Right lung (tissue), 5 donors: Measurements from ENCODE around the gene ATP10A. TPM values are rescaled to one million over a fixed set of nuclear protein-coding genes. Genes with fewer than 3 reads are reported as not detected.
A peak's percentile ranks its signal among the peaks of the same experiment; 100 is the strongest.

Experiments used
- DNase-seq, 2 donors: peaks; one replicate each; pipeline ENCODE4 v3.0.0-alpha.2; 2013
- polyA plus RNA-seq, 5 donors: library from polyadenylated mRNA; unstranded; fragments of 120-200 nt; gene quantifications; one replicate each; pipeline versions ENCODE4 v1.2.1 to v1.2.3, GENCODE V29; 2013; ENCODE audit warnings: inconsistent platforms in 1 of 5, low replicate concordance in 1 of 5; ENCODE audit not compliant: insufficient read length in 5 of 5, insufficient read depth in 1 of 5

ATP10A gene
- polyA plus RNA-seq, 5 donors = 0.43 to 0.96 (median 0.82) TPM

GRCh38 chr15:25739687-25740121 lies 123.4 kb downstream of the ATP10A start:
- DNase-seq = peak in 1 of 2 donors; percentile 5

GRCh38 chr15:25738171-25738965 lies 124.8 kb downstream of the ATP10A start:
- DNase-seq = no peak

GRCh38 chr15:25737218-25737643 lies 125.9 kb downstream of the ATP10A start:
- no peak for DNase-seq

DNA sequence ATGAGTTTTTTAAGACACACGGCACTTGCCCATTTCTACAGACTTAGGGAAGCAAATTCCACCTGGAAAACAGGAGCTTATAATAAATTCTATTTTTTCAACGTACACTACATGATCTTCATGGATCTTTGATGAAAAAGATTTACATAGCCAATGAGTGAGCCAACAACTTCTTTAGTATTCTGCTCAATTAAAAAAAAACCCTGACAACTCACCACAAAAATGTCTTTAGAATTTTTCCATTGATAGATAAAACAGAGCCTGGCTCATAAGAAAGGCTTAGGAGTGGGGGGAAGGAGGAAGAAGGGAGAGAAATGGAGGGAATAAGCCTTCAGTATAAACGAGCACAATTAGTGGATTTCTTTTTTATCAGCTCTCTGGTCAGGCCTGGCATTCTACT lies 126.7 kb downstream of the ATP10A start:
- DNase-seq = no peak

- no peak for DNase-seq
Measured at GRCh38 chr15:25735550-25736384, 127.4 kb downstream of the ATP10A start.

DNA sequence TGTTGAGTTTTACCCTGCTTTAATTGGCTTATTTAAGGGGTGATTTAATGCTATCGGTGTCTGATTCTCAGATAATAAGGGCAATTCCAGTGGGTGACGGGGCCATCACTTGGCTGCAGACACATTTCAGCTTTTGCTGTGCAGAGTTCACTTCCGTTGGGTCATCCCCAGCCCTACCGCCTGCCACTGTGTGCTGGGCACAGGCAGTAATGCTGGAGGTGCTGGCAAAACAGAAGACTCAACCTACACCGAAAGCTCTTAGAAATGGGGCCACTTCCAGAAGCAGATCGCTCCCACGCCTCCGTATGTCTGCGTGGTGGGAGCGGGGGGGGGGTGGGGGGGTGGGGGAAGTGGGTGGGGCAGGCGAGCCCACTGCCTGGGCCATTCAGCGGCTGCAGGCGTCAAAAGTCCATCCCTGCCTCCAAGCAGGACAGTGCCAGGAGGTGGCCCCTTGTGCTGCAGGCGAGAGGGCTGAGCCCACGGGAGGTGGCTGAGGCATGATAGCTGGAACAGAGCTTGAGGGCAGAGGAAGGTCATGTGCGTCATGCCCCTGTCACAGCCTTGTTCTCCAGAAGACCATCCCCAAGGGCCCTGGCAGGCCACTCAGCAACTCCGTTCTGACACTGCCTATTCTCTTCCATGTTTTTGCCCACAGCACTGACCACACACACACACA lies 128.3 kb downstream of the ATP10A start:
- no peak for DNase-seq

DNA sequence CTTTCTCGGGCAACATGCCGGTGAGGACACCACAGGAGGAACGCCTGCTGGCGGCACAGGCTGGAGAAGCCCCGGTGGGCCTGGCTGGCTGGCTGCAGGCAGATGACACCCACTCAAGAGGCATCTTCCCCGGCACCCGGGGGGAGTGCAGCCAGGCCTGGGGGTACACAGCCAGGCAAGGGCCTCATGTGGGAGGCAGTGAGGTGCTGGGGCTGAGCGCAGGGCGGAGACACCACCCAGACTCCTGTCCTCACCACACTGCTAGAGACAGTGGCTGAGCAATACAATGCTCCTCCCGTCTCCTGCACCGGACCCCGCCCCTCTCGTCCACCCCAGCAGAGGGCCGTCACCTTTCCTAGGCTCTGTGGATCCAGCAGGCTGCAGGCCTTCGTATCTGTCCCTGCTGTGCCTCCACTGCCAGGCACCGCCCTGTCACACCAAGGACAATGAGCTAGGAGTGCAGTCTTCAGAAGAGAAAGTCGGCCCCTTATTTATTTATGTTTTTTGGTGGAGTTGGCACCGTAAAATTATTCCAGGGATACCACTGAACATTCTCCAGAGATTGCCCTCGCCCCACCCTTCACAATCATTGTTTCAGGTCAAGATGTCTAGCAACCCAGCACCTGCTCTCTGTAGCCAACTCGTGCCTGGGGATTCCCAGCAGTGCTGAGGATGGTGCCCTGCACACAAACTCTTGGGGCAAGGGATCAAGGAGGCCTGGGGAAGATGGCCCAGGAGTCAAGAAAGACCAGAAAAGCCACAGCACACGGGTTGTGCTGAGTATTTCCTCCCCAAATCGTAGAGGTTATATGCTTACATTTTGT lies 129.1 kb downstream of the ATP10A start:
- DNase-seq = no peak

- no peak for DNase-seq
Measured at GRCh38 chr15:25733036-25733855, 129.9 kb downstream of the ATP10A start.

GRCh38 chr15:25732191-25732590 lies 130.9 kb downstream of the ATP10A start:
- DNase-seq = no peak

- no peak for DNase-seq
Measured at GRCh38 chr15:25731411-25731810, 131.7 kb downstream of the ATP10A start.

DNA sequence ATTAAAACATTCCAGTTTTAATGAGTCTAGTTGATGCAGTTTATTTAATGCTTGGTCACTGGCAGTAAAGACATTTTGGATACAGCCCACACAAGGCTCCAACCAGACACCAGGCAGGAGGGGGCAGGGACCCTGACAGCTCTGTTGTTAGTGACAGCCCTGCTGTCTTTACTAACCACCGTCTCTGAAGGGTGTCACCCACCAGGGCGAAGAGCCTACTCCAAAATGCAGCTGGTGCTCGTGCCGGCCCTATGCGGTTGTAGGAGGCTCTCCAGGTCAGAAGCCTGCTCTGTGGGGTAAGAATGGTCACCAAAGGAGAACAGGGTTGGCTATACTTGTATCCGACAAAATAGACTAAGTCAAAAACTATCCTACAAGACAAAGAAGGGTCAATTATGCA lies 132.2 kb downstream of the ATP10A start:
- DNase-seq = no peak

- no peak for DNase-seq
Measured at GRCh38 chr15:25728816-25729215, 134.3 kb downstream of the ATP10A start.

DNA sequence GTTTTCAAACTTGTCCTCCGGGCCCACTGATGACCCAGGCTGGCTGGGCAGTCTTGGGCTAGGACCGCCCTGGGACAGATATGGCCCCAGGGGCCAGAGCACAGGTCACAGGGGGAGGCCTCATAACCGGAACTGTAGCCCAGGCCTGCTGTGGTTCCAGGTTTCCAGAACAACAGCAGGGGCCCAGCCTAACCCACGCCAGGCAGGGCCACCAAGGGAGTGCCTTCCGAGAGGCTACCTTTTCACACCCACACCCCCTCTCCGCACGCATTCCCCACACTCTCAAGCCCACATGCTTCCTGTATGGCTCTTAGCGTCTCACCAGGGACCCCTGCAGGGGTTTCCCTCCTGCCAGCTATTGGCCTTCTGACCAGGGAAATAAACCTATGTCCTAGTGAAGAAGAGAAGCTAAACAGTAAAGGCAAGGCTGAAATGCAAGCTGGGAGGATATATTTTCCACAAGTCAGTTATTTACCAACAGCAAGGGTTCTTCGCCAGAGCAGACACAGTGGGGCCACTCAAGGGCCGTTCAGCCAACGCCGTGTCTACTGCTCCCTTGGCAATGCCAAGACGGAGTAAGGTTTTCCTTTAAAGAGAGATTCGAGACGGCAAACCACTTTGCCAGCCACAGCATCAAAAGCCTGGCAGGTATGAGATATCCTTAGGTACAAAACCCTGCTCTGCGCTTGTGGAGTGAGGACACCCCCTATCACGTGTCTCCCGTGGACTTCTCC lies 135.1 kb downstream of the ATP10A start:
- no peak for DNase-seq

DNA sequence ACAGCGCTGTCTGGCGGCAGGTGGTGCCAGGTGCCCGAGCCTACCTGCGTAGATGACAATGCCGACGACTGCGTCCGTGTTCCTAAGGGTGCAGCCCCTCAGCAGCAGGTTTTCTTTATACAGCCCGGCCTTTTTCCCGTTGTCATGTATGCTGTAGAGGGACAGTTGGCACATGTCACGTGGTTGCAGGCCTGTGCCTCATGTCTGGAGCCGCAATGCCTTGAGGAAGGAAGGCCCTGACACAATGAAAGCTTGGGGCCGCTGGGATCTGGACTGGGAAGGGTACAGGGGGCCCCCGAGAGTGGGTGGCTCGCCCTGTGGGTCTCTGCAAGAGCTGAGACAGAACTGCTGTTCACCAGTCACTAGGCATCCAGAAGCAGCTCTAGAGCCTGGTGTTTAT lies 136.0 kb downstream of the ATP10A start:
- no peak for DNase-seq

- DNase-seq = no peak
Measured at GRCh38 chr15:25725758-25726157, 137.4 kb downstream of the ATP10A start.

- no peak for DNase-seq
Measured at GRCh38 chr15:25724899-25725298, 138.2 kb downstream of the ATP10A start.

DNA sequence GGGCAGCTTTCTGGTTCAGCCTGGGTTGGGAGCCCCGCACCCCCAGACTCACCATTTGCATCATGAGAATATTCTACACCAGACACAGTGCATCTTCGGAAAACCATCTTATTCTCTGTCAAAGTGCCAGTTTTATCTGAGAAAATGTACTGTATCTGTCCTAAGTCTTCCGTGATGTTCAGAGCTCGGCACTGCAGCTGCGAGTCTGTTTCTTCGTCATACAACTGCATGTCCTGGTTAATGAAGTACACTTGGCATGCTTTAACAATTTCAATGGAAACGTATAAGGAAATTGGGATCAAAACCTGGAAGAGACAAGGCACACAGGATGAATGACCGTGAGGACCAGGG lies 141.5 kb downstream of the ATP10A start:
- no peak for DNase-seq

GRCh38 chr15:25719101-25719985 lies 143.8 kb downstream of the ATP10A start:
- no peak for DNase-seq

DNA sequence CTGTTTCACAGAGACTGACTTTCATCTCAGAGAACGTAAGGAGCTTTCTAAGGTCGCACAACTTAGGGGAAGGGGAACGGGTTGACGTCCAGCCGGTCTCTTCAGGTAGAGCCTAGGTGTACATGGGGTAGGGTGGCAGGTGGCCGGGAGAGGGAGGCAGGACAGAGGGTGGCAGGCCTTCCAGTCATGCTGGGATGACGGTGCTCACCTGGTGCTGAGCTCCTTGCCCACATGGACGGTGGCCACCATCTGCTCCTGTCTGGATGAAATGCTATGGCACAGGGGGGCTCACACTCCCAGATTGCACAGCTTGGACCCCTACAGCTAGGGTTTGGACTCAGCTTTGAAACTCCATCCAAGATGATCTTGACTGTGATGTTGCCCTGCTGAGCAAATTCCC lies 144.5 kb downstream of the ATP10A start:
- DNase-seq = no peak
